Neural progenitor cell (in vitro differentiated cells): ENCODE data around the gene CASP14. TPM values are rescaled to one million over a fixed set of nuclear protein-coding genes. Genes with fewer than 3 reads are reported as not detected.

Source experiments
- DNase-seq: peaks from one replicate; pipeline ENCODE4 v3.0.0-alpha.2; 2016; ENCODE audit warnings: low spot score
- H2AFZ ChIP-seq: fragments of 200-600 bp; sonication (generic); replicated peaks from 2 replicates; pipeline ENCODE4 v1.6.1; 2016; ENCODE audit warnings: antibody characterized with exemption
- H3F3A ChIP-seq: fragments of 200-600 bp; sonication (generic); 2 replicates; pipeline ENCODE4 v1.6.1; 2016; ENCODE audit warnings: antibody characterized with exemption, low read depth
- H3K27ac ChIP-seq: fragments of 200-600 bp; sonication (generic); 2 replicates; pipeline ENCODE4 v1.5.1; 2016; ENCODE audit warnings: mild to moderate bottlenecking
- H3K27me3 ChIP-seq: fragments of 200-600 bp; sonication (generic); 2 replicates; pipeline ENCODE4 v1.6.1; 2016; ENCODE audit warnings: mild to moderate bottlenecking, moderate library complexity
- H3K36me3 ChIP-seq: fragments of 200-600 bp; sonication (generic); 2 replicates; pipeline ENCODE4 v1.5.1; 2016
- H3K4me1 ChIP-seq: fragments of 200-600 bp; sonication (generic); 2 replicates; pipeline ENCODE4 v1.6.1; 2016; ENCODE audit warnings: mixed run types
- H3K4me2 ChIP-seq: fragments of 200-600 bp; sonication (generic); 2 replicates; pipeline ENCODE4 v1.6.1; 2016
- H3K4me3 ChIP-seq: fragments of 200-600 bp; sonication (generic); 2 replicates; pipeline ENCODE4 v1.5.1; 2016
- H3K79me2 ChIP-seq: fragments of 200-600 bp; sonication (generic); 2 replicates; pipeline ENCODE4 v1.6.1; 2016; ENCODE audit warnings: low read depth
- H3K9ac ChIP-seq: fragments of 200-600 bp; sonication (generic); 2 replicates; pipeline ENCODE4 v1.6.1; 2016
- H3K9me3 ChIP-seq: fragments of 200-600 bp; sonication (generic); 2 replicates; pipeline ENCODE4 v1.5.1; 2016; ENCODE audit warnings: low read depth
- H4K20me1 ChIP-seq: fragments of 200-600 bp; sonication (generic); 2 replicates; pipeline ENCODE4 v1.6.1; 2016; ENCODE audit warnings: low read depth
- H3K27ac Mint-ChIP-seq: 3 replicates; pipeline ENCODE4 v1.8.0; 2021; ENCODE audit warnings: mixed read lengths
- H3K27me3 Mint-ChIP-seq: 2 replicates; pipeline ENCODE4 v1.8.0; 2022; ENCODE audit warnings: low read depth, mild to moderate bottlenecking, inconsistent platforms, moderate library complexity, mixed read lengths; ENCODE audit not compliant: insufficient read depth
- H3K36me3 Mint-ChIP-seq: 3 replicates; pipeline ENCODE4 v1.8.0; 2021; ENCODE audit warnings: mixed read lengths
- H3K4me1 Mint-ChIP-seq: 3 replicates; pipeline ENCODE4 v1.8.0; 2021; ENCODE audit warnings: mixed read lengths
- H3K4me3 Mint-ChIP-seq: 3 replicates; pipeline ENCODE4 v1.8.0; 2021; ENCODE audit warnings: mild to moderate bottlenecking, moderate library complexity, mixed read lengths
- H3K9me3 Mint-ChIP-seq: 3 replicates; pipeline ENCODE4 v1.8.0; 2020; ENCODE audit warnings: mixed read lengths
- EZH2 ChIP-seq: fragments of 200-600 bp; sonication (generic); IDR thresholded peaks from 2 replicates; pipeline ENCODE4 v1.6.1; 2017; ENCODE audit warnings: antibody characterized with exemption, mild to moderate bottlenecking, moderate library complexity
- EZH2phosphoT487 ChIP-seq: fragments of 200-600 bp; sonication (generic); IDR thresholded peaks from 2 replicates; pipeline ENCODE4 v1.6.1; 2017; ENCODE audit warnings: antibody characterized with exemption
- total RNA-seq: library from RNA; depleted of rRNA; stranded (reverse); fragments of >200 nt; gene quantifications from 2 replicates; pipeline ENCODE4 v1.2.3, GENCODE V29; 2015; ENCODE audit warnings: low replicate concordance
- TF ChIP-seq, protein P1 (sequence below): fragments of 200-600 bp; sonication (generic); IDR thresholded peaks from 2 replicates; pipeline ENCODE4 v1.5.1; 2017; ENCODE audit warnings: antibody characterized with exemption, mild to moderate bottlenecking

CASP14 gene
- total RNA-seq, 1 donor from 2014 or later: not detected

DNA sequence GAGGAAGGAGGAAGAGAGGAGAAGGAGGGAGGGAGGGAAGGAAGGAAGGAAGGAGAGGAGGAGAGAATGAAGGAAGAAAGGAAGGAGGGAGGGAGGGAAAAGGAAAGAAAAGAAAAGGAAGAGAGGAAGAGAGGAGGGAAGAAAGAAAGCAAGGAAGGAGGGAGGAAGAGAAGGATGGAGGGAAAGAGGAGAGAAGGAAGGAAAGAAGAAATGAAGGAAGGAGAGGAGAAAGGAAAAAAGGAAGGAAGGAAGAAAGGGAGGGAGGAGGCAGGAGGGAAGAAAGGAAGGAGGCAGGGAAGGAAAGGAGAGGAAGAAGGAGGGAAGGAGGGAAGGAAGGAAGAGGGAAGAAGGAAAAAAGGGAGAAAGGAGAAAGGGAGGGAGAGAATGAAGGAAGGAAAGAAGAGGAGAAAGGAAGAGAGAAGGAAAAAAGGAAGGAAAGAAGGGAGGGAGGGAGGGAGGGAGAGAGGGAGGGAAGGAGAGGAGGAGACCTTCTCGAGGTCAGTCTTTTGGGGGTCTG, 13.4 kb upstream of the CASP14 start:
- H3K4me2 ChIP-seq: no peak overlapping the region
- H3K4me1 Mint-ChIP-seq: peaks cover 3% of the 10 kb centered on the region
- H2AFZ ChIP-seq: no peak overlapping the region
- H3F3A ChIP-seq: no peaks in the 10 kb centered on the region
- no peaks in the 10 kb centered on the region for H3K79me2 ChIP-seq
- no peak for DNase-seq
- no peak overlapping the region for H3K27ac ChIP-seq
- H3K4me1 ChIP-seq: no peaks in the 10 kb centered on the region
- H3K36me3 ChIP-seq: no peaks in the 10 kb centered on the region
- H3K9me3 ChIP-seq: no peaks in the 10 kb centered on the region
- no peak overlapping the region for H3K4me3 ChIP-seq
- H3K27me3 Mint-ChIP-seq: peaks cover 10% of the 10 kb centered on the region
- no peaks in the 10 kb centered on the region for H3K27me3 ChIP-seq
- no peak overlapping the region for H3K9ac ChIP-seq
- no peaks in the 10 kb centered on the region for H3K36me3 Mint-ChIP-seq
- H3K9me3 Mint-ChIP-seq: no peaks in the 10 kb centered on the region
- no peaks in the 10 kb centered on the region for H4K20me1 ChIP-seq
- TF ChIP-seq EZH2phosphoT487 (no peak), EZH2 (no peak)
- TF ChIP-seq, protein P1, sequence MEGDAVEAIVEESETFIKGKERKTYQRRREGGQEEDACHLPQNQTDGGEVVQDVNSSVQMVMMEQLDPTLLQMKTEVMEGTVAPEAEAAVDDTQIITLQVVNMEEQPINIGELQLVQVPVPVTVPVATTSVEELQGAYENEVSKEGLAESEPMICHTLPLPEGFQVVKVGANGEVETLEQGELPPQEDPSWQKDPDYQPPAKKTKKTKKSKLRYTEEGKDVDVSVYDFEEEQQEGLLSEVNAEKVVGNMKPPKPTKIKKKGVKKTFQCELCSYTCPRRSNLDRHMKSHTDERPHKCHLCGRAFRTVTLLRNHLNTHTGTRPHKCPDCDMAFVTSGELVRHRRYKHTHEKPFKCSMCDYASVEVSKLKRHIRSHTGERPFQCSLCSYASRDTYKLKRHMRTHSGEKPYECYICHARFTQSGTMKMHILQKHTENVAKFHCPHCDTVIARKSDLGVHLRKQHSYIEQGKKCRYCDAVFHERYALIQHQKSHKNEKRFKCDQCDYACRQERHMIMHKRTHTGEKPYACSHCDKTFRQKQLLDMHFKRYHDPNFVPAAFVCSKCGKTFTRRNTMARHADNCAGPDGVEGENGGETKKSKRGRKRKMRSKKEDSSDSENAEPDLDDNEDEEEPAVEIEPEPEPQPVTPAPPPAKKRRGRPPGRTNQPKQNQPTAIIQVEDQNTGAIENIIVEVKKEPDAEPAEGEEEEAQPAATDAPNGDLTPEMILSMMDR: no peak
- no peak overlapping the region for H3K4me3 Mint-ChIP-seq
- H3K27ac Mint-ChIP-seq: no peak overlapping the region

DNA sequence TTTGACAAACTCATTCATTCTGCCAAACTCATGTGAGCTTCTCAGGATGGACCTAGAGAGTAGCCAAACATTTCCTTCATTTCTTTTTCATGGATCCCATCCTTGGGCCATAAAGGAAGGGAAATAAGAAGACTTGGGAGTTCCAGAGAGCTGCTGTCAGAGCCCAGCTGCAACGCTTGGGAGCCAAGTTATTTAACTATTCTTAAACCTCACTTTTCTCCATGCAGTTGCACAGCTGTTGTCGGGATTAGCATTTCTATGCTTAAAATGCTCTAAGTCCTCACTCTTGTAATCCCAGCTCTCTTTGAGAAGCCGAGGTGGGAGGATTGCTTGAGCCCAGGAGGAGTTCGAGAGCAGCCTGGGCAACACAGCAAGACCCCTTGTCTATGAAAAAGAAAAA, 11.7 kb upstream of the CASP14 start:
- peaks cover 10% of the 10 kb centered on the region for H3K27me3 Mint-ChIP-seq
- H3K36me3 ChIP-seq: no peaks in the 10 kb centered on the region
- H3K4me3 ChIP-seq: no peak overlapping the region
- no peaks in the 10 kb centered on the region for H3K27me3 ChIP-seq
- H3K4me1 Mint-ChIP-seq: peaks cover 3% of the 10 kb centered on the region
- no peaks in the 10 kb centered on the region for H3K9me3 ChIP-seq
- no peak overlapping the region for H2AFZ ChIP-seq
- H3K4me2 ChIP-seq: no peak overlapping the region
- no peaks in the 10 kb centered on the region for H3K36me3 Mint-ChIP-seq
- no peak overlapping the region for H3K27ac ChIP-seq
- H4K20me1 ChIP-seq: no peaks in the 10 kb centered on the region
- no peak overlapping the region for H3K9ac ChIP-seq
- H3K4me3 Mint-ChIP-seq: no peak overlapping the region
- TF ChIP-seq EZH2phosphoT487 (no peak), EZH2 (no peak)
- TF ChIP-seq, protein P1: no peak
- no peaks in the 10 kb centered on the region for H3K9me3 Mint-ChIP-seq
- no peak for DNase-seq
- no peaks in the 10 kb centered on the region for H3F3A ChIP-seq
- H3K4me1 ChIP-seq: no peaks in the 10 kb centered on the region
- H3K79me2 ChIP-seq: no peaks in the 10 kb centered on the region
- no peak overlapping the region for H3K27ac Mint-ChIP-seq

DNA sequence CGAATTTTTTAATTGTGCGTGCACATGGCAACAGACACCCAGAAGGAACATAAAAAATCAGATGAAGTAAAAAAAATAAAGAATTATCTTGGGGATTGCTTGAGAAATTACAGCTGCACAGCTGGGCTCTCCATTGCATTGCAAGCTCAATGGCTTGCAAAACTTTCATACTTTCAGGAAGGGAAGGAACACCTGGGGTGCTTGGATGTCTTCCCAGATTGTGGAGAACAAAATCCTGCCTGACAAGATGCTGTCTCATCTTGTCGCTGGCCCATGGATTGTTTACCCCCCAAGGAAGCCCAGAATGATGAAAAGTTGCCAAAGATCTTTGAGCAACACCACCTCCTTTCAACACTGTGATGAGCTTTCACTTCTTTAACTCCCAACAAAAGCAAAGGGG, 11.0 kb upstream of the CASP14 start:
- no peaks in the 10 kb centered on the region for H3K9me3 Mint-ChIP-seq

More for the DNA sequence above, 11.0 kb upstream of the CASP14 start:
- Histone ChIP-seq H3K4me2 (no peak overlapping the region), H3K9ac (no peak overlapping the region), H3K79me2 (no peaks in the 10 kb centered on the region), H3K4me1 (no peaks in the 10 kb centered on the region), H3F3A (no peaks in the 10 kb centered on the region), H3K9me3 (no peaks in the 10 kb centered on the region), H4K20me1 (no peaks in the 10 kb centered on the region), H3K27ac (no peak overlapping the region), H3K36me3 (no peaks in the 10 kb centered on the region), H2AFZ (no peak overlapping the region), H3K27me3 (no peaks in the 10 kb centered on the region), H3K4me3 (no peak overlapping the region)
- no peak for DNase-seq
- Mint-ChIP-seq H3K27me3 (peaks cover 10% of the 10 kb centered on the region), H3K36me3 (no peaks in the 10 kb centered on the region), H3K27ac (no peak overlapping the region), H3K4me1 (peaks cover 3% of the 10 kb centered on the region), H3K4me3 (no peak overlapping the region)
- no peak for TF ChIP-seq EZH2phosphoT487
- no peak for TF ChIP-seq EZH2
- TF ChIP-seq, protein P1: no peak
